GM12891 (cell line): Measurements from ENCODE around the gene RNU7-1. TPM values are rescaled to one million over a fixed set of nuclear protein-coding genes. Genes with fewer than 3 reads are reported as not detected.
A peak's percentile ranks its signal among the peaks of the same experiment; 100 is the strongest.

ENCODE experiments used
- DNase-seq: peaks from one replicate; pipeline ENCODE4 v3.0.0; 2011; ENCODE audit warnings: low spot score; ENCODE audit not compliant: insufficient read length
- FAIRE-seq: peaks from 2 replicates; lab custom pipeline; 2011; peaks lifted over from hg19 to GRCh38; lab: Jason Lieb, UNC
- PAX5 ChIP-seq: IDR thresholded peaks from 2 replicates; pipeline ENCODE4 v1.6.1; 2011; ENCODE audit warnings: low read length, moderate library complexity, mild to moderate bottlenecking; ENCODE audit not compliant: insufficient read depth, severe bottlenecking
- POLR2A ChIP-seq: IDR thresholded peaks from 2 replicates; pipeline ENCODE4 v1.6.1; 2011; ENCODE audit warnings: low read depth, low read length, control low read depth
- POLR2AphosphoS5 ChIP-seq: IDR thresholded peaks from 2 replicates; pipeline ENCODE4 v1.6.1; 2011; ENCODE audit warnings: low read depth, low read length, control low read depth
- POU2F2 ChIP-seq: IDR thresholded peaks from 2 replicates; pipeline ENCODE4 v1.6.1; 2011; ENCODE audit warnings: low read depth, mild to moderate bottlenecking, control low read depth, low read length, moderate library complexity
- SPI1 ChIP-seq: IDR thresholded peaks from 2 replicates; pipeline ENCODE4 v1.6.1; 2011; ENCODE audit warnings: low read depth, low read length, control low read depth
- TAF1 ChIP-seq: IDR thresholded peaks from 2 replicates; pipeline ENCODE4 v1.6.1; 2011; ENCODE audit warnings: low read depth, low read length, control low read depth
- polyA plus RNA-seq: library from polyadenylated mRNA; unstranded; fragments of >200 nt; gene quantifications from one replicate; pipeline ENCODE4 v1.2.1, GENCODE V29; 2012; ENCODE audit warnings: low read depth, missing spikeins, inconsistent platforms; ENCODE audit not compliant: missing spikeins

Gene RNU7-1
- not detected for polyA plus RNA-seq

DNA sequence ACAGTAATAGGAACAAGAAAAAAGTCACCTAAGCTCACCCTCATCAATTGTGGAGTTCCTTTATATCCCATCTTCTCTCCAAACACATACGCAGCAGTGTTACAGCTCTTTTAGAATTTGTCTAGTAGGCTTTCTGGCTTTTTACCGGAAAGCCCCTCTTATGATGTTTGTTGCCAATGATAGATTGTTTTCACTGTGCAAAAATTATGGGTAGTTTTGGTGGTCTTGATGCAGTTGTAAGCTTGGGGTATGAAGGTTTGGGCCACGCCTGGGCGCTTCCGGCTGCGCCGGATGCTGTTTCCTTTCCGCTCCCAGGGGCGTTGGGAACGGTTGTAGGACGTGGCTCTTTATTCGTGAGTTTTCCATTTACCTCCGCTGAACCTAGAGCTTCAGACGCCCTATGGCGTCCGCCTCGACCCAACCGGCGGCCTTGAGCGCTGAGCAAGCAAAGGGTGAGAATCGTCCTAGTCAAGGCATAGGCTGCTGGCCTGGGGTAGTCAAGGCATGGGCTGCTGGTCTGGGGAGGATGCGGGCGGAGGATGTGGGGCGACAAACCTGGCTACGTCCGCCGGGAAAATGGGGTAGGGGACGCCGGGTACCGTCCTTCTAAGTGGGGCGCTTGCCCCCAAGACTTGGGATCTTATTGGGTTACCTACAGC lies at the start of gene RNU7-1, which contains the start of gene C12orf57:
RNU7-1 (plus strand) TSS at position 95 of the 659 bp plus-strand sequence.
C12orf57 (plus strand) TSS at position 301 of the 659 bp plus-strand sequence; CDS start at position 401, 100 bp downstream.
- FAIRE-seq: no peak

DNA sequence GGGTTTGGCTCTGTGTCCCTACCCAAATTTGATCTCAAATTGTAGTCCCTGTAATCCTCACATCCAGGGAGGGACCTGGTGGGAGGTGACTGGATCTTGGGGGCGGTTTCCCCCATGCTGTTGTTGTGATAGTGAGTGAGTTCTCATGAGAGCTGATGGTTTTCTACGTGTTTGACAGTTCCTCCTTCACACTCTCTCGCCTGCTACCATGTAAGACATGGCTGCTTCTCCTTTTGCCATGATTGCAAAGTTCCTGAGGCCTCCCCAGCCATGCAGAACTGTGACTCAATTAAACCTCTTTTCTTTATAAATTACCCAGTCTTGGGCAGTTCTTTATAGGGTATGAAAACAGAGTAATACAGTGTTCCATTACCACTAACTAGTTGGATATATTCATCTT lies 49.3 kb upstream of the RNU7-1 start:
- FAIRE-seq (no peak), DNase-seq (no peak)
- TF ChIP-seq SPI1: no peak
- no peak for TF ChIP-seq TAF1
- TF ChIP-seq PAX5: no peak
- no peak for TF ChIP-seq POU2F2
- TF ChIP-seq POLR2AphosphoS5: no peak
- no peak for TF ChIP-seq POLR2A

More for the DNA sequence above, at the start of gene RNU7-1, which contains the start of gene C12orf57:
- DNase-seq: peak; percentile 65
- TF ChIP-seq POLR2A (peak; percentile 98), POLR2AphosphoS5 (peak; percentile 99), SPI1 (no peak), PAX5 (peak; percentile 86), TAF1 (peak; percentile 47; the same call in 1 of the 2 replicates), POU2F2 (peak; percentile 98)

- DNase-seq: no peak
- no peak for TF ChIP-seq POU2F2
- TF ChIP-seq TAF1: no peak
- TF ChIP-seq SPI1: no peak
- TF ChIP-seq POLR2AphosphoS5: no peak
- no peak for TF ChIP-seq PAX5
- TF ChIP-seq POLR2A: no peak
- FAIRE-seq: peak; percentile 33
Observed at GRCh38 chr12:6896846-6897435, 46.7 kb upstream of the RNU7-1 start.

DNA sequence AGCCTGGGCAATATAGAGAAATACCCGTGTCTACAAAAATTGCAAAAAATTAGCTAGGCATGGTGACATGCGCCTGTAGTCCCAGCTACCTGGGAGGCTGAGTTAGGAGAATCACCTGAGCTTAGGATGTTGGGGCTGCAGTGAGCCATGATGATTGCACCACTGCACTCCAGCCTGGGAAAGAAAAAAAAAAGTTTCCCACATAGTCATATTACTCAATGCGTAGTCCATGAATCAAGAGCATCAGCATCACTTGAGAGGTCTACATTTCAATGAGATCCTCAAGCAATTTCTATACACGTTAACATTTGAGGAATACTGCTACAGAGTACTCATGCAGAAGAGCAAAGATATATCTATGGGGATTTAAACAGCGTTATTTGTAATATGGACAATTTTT lies 44.2 kb upstream of the RNU7-1 start:
- DNase-seq (no peak), FAIRE-seq (no peak)
- TF ChIP-seq TAF1 (no peak), POLR2AphosphoS5 (no peak), POU2F2 (no peak), SPI1 (no peak), PAX5 (no peak), POLR2A (no peak)

- DNase-seq (no peak), FAIRE-seq (peak; percentile 9)
- no peak for TF ChIP-seq SPI1
- no peak for TF ChIP-seq TAF1
- TF ChIP-seq POLR2AphosphoS5: no peak
- TF ChIP-seq PAX5: no peak
- TF ChIP-seq POLR2A: no peak
- no peak for TF ChIP-seq POU2F2
Observed at GRCh38 chr12:6899837-6900519, 43.6 kb upstream of the RNU7-1 start.

- no peak for DNase-seq
- no peak for TF ChIP-seq TAF1
- TF ChIP-seq POLR2AphosphoS5: no peak
- no peak for TF ChIP-seq POLR2A
- no peak for TF ChIP-seq POU2F2
- no peak for TF ChIP-seq SPI1
- TF ChIP-seq PAX5: no peak
- no peak for FAIRE-seq
Observed at GRCh38 chr12:6902448-6902847, 41.2 kb upstream of the RNU7-1 start.

DNA sequence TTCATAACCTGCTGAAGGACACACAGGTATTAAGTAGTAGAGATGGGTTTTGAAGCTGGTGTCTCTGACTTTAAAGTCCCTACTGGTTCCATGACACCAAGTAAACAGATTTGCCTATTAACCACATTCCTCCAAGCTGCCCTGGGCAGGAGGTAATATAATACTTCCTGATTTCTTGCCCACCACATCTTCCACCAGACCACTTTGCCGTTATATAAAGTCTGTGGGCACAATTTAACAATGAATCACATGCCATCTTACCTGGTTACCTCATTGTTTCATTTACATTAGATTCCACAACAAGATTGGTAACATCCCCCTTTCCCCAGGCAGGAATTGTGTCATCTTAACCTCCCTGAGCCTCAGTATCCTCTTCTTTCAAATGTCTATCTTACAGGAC lies 39.9 kb upstream of the RNU7-1 start:
- no peak for FAIRE-seq
- TF ChIP-seq POLR2A (no peak), POU2F2 (no peak), PAX5 (no peak), TAF1 (no peak), POLR2AphosphoS5 (no peak), SPI1 (no peak)
- DNase-seq: no peak

DNA sequence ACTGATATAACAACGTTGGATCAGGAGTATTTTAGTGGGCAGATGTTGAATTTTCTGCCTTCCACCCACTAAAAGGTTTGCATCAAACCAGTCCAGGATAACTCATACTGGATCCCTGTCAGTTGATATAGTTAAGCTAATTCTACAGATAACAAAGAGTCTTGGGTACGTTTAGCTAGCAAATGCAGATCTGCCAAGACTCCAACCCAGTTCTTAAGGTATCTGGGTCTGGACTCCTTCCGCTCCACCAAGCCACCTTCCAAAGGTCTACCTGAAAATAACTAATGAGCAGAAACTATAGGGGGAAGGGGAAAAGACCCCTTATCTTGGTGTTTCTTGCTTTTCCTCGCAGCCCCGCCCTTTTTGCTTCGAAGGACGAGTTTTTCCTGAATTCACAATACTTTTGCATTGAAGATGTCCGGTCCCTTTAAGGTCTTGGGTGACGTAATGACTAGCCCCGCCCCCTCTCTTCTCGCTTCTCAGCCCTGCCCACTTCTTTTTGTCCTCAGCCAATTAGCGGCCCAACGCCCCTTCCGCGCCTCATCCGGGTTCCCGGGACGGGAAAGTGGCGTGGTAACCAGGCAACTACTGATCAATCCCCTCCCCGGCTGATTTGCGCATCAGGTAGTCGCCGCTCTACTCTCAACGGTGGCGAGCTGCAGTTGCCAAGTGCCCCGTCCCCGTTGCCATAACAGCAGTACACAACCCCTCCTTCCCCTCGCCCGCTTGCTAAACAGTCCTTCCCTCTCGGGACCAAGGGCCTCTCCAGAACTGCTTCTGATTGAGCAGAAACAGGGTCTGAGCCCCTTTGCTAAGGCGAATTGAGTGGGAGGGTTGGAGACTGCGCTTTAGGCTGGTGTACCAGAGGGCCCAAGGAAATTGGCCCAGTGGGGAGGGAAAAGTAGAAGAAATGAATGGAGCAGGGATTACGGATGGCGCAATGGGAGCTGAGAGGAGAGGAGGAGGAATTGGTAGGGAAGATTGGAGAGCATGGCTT lies 39.0 kb upstream of the RNU7-1 start, which contains the start of gene LRRC23:
LRRC23 (plus strand) TSS at position 543 of the 997 bp plus-strand sequence. CDS start 812 bp downstream, outside the sequence.
- DNase-seq (peak; percentile 82), FAIRE-seq (peak; percentile 99)
- no peak for TF ChIP-seq TAF1
- TF ChIP-seq SPI1: no peak
- no peak for TF ChIP-seq POU2F2
- TF ChIP-seq POLR2A: no peak
- TF ChIP-seq PAX5: no peak
